ENCODE data around the gene PACS1. TPM values are rescaled to one million over a fixed set of nuclear protein-coding genes. Genes with fewer than 3 reads are reported as not detected.
A peak's percentile ranks its signal among the peaks of the same experiment; 100 is the strongest.

The PACS1 gene
- total RNA-seq, 1 experiment from 2014 or later, result 47.9 TPM

- Mint-ChIP-seq H3K27me3 (ENCODE audit: unreplicated experiment) (no peaks in the 10 kb centered on the region), H3K9me3 (ENCODE audit: low read depth, unreplicated experiment) (no peaks in the 10 kb centered on the region), H3K4me1 (ENCODE audit: low read depth, unreplicated experiment) (peaks cover 39% of the 10 kb centered on the region), H3K27ac (ENCODE audit: unreplicated experiment) (no peak overlapping the region), H3K36me3 (ENCODE audit: insufficient read depth, unreplicated experiment) (no peaks in the 10 kb centered on the region), H3K4me3 (ENCODE audit: low read depth, unreplicated experiment) (no peak overlapping the region)
- intact Hi-C loops (cut with micrococcal nuclease; ENCODE audit: unreplicated experiment), result no loop called here
- TF ChIP-seq CTCF (IDR thresholded peaks at IDR 0.05; ENCODE audit: unreplicated experiment), result no peak
- no peak for DNase-seq
- CTCF ChIA-PET, result no interaction called here
- BruUV-seq (replicated peaks), result no TSS peak
These were observed 37.8 kb downstream of the PACS1 start for GRCh38 chr11:66107600-66108510.

- TF ChIP-seq CTCF (IDR thresholded peaks at IDR 0.05; ENCODE audit: unreplicated experiment), result no peak
- no peaks in the 10 kb centered on the region for H3K36me3 Mint-ChIP-seq (ENCODE audit: insufficient read depth, unreplicated experiment)
- no peaks in the 10 kb centered on the region for H3K27me3 Mint-ChIP-seq (ENCODE audit: unreplicated experiment)
- DNase-seq, result no peak
- intact Hi-C loops (cut with micrococcal nuclease; ENCODE audit: unreplicated experiment), result no loop called here
- CTCF ChIA-PET, result no interaction called here
- no TSS peak for BruUV-seq (replicated peaks)
- H3K4me1 Mint-ChIP-seq (ENCODE audit: low read depth, unreplicated experiment), result peaks cover 53% of the 10 kb centered on the region
- H3K27ac Mint-ChIP-seq (ENCODE audit: unreplicated experiment), result no peak overlapping the region
- H3K9me3 Mint-ChIP-seq (ENCODE audit: low read depth, unreplicated experiment), result no peaks in the 10 kb centered on the region
- no peak overlapping the region for H3K4me3 Mint-ChIP-seq (ENCODE audit: low read depth, unreplicated experiment)
These were observed 39.2 kb downstream of the PACS1 start for GRCh38 chr11:66109294-66109693.

- intact Hi-C loops (cut with micrococcal nuclease; ENCODE audit: unreplicated experiment), result loop anchor here (10.0 kb wide), 1 partner anchor 74 kb away; no protein-coding TSS in a partner anchor
These were observed 41.1 kb downstream of the PACS1 start for GRCh38 chr11:66111158-66111557.

GRCh38 chr11:66112041-66112491 lies 42.0 kb downstream of the PACS1 start:
- Mint-ChIP-seq H3K4me3 (ENCODE audit: low read depth, unreplicated experiment) (peak overlapping the region; percentile 47), H3K27ac (ENCODE audit: unreplicated experiment) (peak overlapping the region; percentile 85), H3K4me1 (ENCODE audit: low read depth, unreplicated experiment) (peaks cover 68% of the 10 kb centered on the region), H3K9me3 (ENCODE audit: low read depth, unreplicated experiment) (no peaks in the 10 kb centered on the region), H3K27me3 (ENCODE audit: unreplicated experiment) (no peaks in the 10 kb centered on the region), H3K36me3 (ENCODE audit: insufficient read depth, unreplicated experiment) (no peaks in the 10 kb centered on the region)
- intact Hi-C loops (cut with micrococcal nuclease; ENCODE audit: unreplicated experiment), result loop anchor here (10.0 kb wide), 1 partner anchor 73 kb away; no protein-coding TSS in a partner anchor
- no peak for TF ChIP-seq CTCF (IDR thresholded peaks at IDR 0.05; ENCODE audit: unreplicated experiment)
- no TSS peak for BruUV-seq (replicated peaks)
- no peak for DNase-seq
- CTCF ChIA-PET, result interaction anchor here (0.6 kb wide), 1 partner anchor 87 kb away, joined by 4 read pairs; no protein-coding TSS in a partner anchor

More at GRCh38 chr11:66111158-66111557, 41.1 kb downstream of the PACS1 start:
- Mint-ChIP-seq H3K9me3 (ENCODE audit: low read depth, unreplicated experiment) (no peaks in the 10 kb centered on the region), H3K4me1 (ENCODE audit: low read depth, unreplicated experiment) (peaks cover 62% of the 10 kb centered on the region), H3K27me3 (ENCODE audit: unreplicated experiment) (no peaks in the 10 kb centered on the region), H3K36me3 (ENCODE audit: insufficient read depth, unreplicated experiment) (no peaks in the 10 kb centered on the region), H3K4me3 (ENCODE audit: low read depth, unreplicated experiment) (no peak overlapping the region), H3K27ac (ENCODE audit: unreplicated experiment) (no peak overlapping the region)
- BruUV-seq (replicated peaks), result no TSS peak
- no peak for TF ChIP-seq CTCF (IDR thresholded peaks at IDR 0.05; ENCODE audit: unreplicated experiment)
- CTCF ChIA-PET, result interaction anchor here (0.6 to 1.3 kb wide), 3 partner anchors 9 to 88 kb away, joined by 4 to 6 read pairs (median 4); no protein-coding TSS in a partner anchor
- DNase-seq, result no peak
